ENCODE results near the gene TRIM28. TPM values are rescaled to one million over a fixed set of nuclear protein-coding genes. Genes with fewer than 3 reads are reported as not detected.

Gene TRIM28
- total and polyA plus RNA-seq, 4 donors = 47.1 to 157 (median 84.2) TPM

DNA sequence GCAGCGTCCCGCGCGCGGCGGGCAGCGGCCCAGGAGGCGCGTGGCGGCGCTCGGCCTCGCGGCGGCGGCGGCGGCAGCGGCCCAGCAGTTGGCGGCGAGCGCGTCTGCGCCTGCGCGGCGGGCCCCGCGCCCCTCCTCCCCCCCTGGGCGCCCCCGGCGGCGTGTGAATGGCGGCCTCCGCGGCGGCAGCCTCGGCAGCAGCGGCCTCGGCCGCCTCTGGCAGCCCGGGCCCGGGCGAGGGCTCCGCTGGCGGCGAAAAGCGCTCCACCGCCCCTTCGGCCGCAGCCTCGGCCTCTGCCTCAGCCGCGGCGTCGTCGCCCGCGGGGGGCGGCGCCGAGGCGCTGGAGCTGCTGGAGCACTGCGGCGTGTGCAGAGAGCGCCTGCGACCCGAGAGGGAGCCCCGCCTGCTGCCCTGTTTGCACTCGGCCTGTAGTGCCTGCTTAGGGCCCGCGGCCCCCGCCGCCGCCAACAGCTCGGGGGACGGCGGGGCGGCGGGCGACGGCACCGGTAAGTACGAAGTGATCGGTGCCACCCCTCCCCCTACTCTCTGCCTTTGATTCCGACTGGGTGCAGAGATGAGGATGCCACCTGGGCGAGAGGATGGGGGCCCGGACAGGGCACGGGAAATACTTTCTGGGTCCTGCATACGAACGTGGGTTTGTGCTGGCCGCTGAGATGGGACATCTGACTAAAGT is 874 bp downstream of the TRIM28 start:
- peaks cover 11 to 27% (median 20%) of the 10 kb centered on the region in 4 donors for H3K4me1 ChIP-seq (ENCODE audit: control insufficient read depth in 4 of 4, insufficient read depth in 4 of 4, low read length in 3 of 4)
- H3K4me3 ChIP-seq (ENCODE audit: low read depth in 1 of 3, low read length in 3 of 3) = peak overlapping the region; percentile 79 to 92 (median 85)
- H3K27ac ChIP-seq (ENCODE audit: low read depth in 1 of 2, low read length in 2 of 2) = peak overlapping the region; percentile 91 to 99
- no peaks in the 10 kb centered on the region for H3K27me3 ChIP-seq (ENCODE audit: control insufficient read depth in 4 of 4, insufficient read depth in 4 of 4, low read length in 3 of 4)
- no peak for DNase-seq (ENCODE audit: low spot score)
- peak overlapping the region; percentile 41 to 83 for H3K9ac ChIP-seq (ENCODE audit: low read depth in 1 of 2, low read length in 2 of 2)
- H3K9me3 ChIP-seq (ENCODE audit: control insufficient read depth in 4 of 4, low read length in 3 of 4) = no peaks in the 10 kb centered on the region
- TF ChIP-seq, protein P1, sequence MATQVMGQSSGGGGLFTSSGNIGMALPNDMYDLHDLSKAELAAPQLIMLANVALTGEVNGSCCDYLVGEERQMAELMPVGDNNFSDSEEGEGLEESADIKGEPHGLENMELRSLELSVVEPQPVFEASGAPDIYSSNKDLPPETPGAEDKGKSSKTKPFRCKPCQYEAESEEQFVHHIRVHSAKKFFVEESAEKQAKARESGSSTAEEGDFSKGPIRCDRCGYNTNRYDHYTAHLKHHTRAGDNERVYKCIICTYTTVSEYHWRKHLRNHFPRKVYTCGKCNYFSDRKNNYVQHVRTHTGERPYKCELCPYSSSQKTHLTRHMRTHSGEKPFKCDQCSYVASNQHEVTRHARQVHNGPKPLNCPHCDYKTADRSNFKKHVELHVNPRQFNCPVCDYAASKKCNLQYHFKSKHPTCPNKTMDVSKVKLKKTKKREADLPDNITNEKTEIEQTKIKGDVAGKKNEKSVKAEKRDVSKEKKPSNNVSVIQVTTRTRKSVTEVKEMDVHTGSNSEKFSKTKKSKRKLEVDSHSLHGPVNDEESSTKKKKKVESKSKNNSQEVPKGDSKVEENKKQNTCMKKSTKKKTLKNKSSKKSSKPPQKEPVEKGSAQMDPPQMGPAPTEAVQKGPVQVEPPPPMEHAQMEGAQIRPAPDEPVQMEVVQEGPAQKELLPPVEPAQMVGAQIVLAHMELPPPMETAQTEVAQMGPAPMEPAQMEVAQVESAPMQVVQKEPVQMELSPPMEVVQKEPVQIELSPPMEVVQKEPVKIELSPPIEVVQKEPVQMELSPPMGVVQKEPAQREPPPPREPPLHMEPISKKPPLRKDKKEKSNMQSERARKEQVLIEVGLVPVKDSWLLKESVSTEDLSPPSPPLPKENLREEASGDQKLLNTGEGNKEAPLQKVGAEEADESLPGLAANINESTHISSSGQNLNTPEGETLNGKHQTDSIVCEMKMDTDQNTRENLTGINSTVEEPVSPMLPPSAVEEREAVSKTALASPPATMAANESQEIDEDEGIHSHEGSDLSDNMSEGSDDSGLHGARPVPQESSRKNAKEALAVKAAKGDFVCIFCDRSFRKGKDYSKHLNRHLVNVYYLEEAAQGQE (IDR thresholded peaks at IDR 0.05) = no peak
- TF ChIP-seq GABPA (IDR thresholded peaks at IDR 0.05 in 1 of 2, conservative IDR thresholded peaks at IDR 0.05 in 1 of 2) (no peak), YY1 (IDR thresholded peaks at IDR 0.05) (no peak), TAF1 (conservative IDR thresholded peaks at IDR 0.05) (no peak), EGR1 (IDR thresholded peaks at IDR 0.05; ENCODE audit: low read depth in 2 of 2) (no peak), HNF4A (conservative IDR thresholded peaks at IDR 0.05) (no peak), NR2F2 (IDR thresholded peaks at IDR 0.05) (no peak), FOXA1 (IDR thresholded peaks at IDR 0.05) (no peak), FOXA2 (IDR thresholded peaks at IDR 0.05) (no peak), RXRA (IDR thresholded peaks at IDR 0.05) (no peak)
- TF ChIP-seq, protein P2, sequence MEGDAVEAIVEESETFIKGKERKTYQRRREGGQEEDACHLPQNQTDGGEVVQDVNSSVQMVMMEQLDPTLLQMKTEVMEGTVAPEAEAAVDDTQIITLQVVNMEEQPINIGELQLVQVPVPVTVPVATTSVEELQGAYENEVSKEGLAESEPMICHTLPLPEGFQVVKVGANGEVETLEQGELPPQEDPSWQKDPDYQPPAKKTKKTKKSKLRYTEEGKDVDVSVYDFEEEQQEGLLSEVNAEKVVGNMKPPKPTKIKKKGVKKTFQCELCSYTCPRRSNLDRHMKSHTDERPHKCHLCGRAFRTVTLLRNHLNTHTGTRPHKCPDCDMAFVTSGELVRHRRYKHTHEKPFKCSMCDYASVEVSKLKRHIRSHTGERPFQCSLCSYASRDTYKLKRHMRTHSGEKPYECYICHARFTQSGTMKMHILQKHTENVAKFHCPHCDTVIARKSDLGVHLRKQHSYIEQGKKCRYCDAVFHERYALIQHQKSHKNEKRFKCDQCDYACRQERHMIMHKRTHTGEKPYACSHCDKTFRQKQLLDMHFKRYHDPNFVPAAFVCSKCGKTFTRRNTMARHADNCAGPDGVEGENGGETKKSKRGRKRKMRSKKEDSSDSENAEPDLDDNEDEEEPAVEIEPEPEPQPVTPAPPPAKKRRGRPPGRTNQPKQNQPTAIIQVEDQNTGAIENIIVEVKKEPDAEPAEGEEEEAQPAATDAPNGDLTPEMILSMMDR (IDR thresholded peaks at IDR 0.05; ENCODE audit: low read depth, low read length, missing input control) = no peak
- TF ChIP-seq, protein P3, sequence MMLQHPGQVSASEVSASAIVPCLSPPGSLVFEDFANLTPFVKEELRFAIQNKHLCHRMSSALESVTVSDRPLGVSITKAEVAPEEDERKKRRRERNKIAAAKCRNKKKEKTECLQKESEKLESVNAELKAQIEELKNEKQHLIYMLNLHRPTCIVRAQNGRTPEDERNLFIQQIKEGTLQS (IDR thresholded peaks at IDR 0.05) = no peak
- WGBS = under 1% methylated on average over 92 of the region's 92 CpGs
- H3K36me3 ChIP-seq (ENCODE audit: control insufficient read depth in 4 of 4, insufficient read depth in 3 of 4, low read depth in 1 of 4, low read length in 3 of 4) = peaks cover 23 to 27% (median 26%) of the 10 kb centered on the region in 4 donors

DNA sequence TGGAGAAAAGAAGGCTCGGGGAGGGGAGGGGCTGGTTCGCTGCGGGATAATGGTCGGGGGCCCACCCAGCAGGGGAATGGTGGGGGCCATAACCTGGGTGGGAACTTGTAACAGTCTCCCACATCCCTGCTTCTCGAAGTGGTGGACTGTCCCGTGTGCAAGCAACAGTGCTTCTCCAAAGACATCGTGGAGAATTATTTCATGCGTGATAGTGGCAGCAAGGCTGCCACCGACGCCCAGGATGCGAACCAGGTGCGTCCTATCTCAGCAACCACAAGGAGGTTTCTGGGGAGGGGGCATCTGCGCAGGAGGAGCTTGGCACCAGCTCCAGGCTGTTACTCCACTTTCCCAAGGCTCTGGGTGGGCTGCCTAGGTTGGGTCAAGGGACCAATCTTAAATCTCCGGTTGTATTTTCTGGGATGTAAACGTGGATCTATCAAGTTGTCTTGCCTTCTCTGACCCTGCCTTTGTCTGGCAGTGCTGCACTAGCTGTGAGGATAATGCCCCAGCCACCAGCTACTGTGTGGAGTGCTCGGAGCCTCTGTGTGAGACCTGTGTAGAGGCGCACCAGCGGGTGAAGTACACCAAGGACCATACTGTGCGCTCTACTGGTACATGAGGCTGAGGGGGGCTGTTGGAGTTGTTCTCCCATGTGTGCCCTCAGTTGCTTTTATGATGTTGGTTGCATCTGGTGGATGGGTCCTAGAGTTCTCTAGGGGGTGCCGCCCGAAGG is 1.6 kb downstream of the TRIM28 start:
- Histone ChIP-seq H3K9ac (ENCODE audit: low read depth in 1 of 2, low read length in 2 of 2) (peak overlapping the region; percentile 41 to 83), H3K27ac (ENCODE audit: low read depth in 1 of 2, low read length in 2 of 2) (peak overlapping the region in 1 of 2 donors; percentile 54), H3K9me3 (ENCODE audit: control insufficient read depth in 4 of 4, low read length in 3 of 4) (no peaks in the 10 kb centered on the region), H3K4me1 (ENCODE audit: control insufficient read depth in 4 of 4, insufficient read depth in 4 of 4, low read length in 3 of 4) (peaks cover 11 to 27% (median 20%) of the 10 kb centered on the region in 4 donors), H3K27me3 (ENCODE audit: control insufficient read depth in 4 of 4, insufficient read depth in 4 of 4, low read length in 3 of 4) (no peaks in the 10 kb centered on the region), H3K36me3 (ENCODE audit: control insufficient read depth in 4 of 4, insufficient read depth in 3 of 4, low read depth in 1 of 4, low read length in 3 of 4) (peaks cover 24 to 35% (median 30%) of the 10 kb centered on the region in 4 donors), H3K4me3 (ENCODE audit: low read depth in 1 of 3, low read length in 3 of 3) (peak overlapping the region; percentile 79 to 92 (median 85))
- TF ChIP-seq FOXA1 (IDR thresholded peaks at IDR 0.05) = no peak
- TF ChIP-seq, protein P1 (IDR thresholded peaks at IDR 0.05) = no peak
- TF ChIP-seq, protein P4, sequence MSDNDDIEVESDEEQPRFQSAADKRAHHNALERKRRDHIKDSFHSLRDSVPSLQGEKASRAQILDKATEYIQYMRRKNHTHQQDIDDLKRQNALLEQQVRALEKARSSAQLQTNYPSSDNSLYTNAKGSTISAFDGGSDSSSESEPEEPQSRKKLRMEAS (IDR thresholded peaks at IDR 0.05) = no peak
- DNase-seq (ENCODE audit: low spot score) = no peak
- 14% methylated on average over 21 of the region's 21 CpGs for WGBS
